Neural progenitor cell (in vitro differentiated cells): ENCODE measurements around the gene SCAPER.

ENCODE experiments used
- CTCF ChIP-seq: fragments of 200-600 bp; sonication (generic); IDR thresholded peaks from 2 replicates; pipeline ENCODE4 v1.5.1; 2017; ENCODE audit warnings: antibody characterized with exemption, mild to moderate bottlenecking
- EZH2 ChIP-seq: fragments of 200-600 bp; sonication (generic); IDR thresholded peaks from 2 replicates; pipeline ENCODE4 v1.6.1; 2017; ENCODE audit warnings: antibody characterized with exemption, mild to moderate bottlenecking, moderate library complexity

GRCh38 chr15:76335307-76336253 lies 569.6 kb downstream of the SCAPER start:
- TF ChIP-seq EZH2 = peak; percentile 62
- TF ChIP-seq CTCF = no peak
